ENCODE measurements around the gene ADD1. TPM values are rescaled to one million over a fixed set of nuclear protein-coding genes. Genes with fewer than 3 reads are reported as not detected.

The ADD1 gene
- polyA plus RNA-seq, 1 donor (not counting 4 experiments of a cell fraction or from before 2014, with no cell fraction given): 109 TPM

DNA sequence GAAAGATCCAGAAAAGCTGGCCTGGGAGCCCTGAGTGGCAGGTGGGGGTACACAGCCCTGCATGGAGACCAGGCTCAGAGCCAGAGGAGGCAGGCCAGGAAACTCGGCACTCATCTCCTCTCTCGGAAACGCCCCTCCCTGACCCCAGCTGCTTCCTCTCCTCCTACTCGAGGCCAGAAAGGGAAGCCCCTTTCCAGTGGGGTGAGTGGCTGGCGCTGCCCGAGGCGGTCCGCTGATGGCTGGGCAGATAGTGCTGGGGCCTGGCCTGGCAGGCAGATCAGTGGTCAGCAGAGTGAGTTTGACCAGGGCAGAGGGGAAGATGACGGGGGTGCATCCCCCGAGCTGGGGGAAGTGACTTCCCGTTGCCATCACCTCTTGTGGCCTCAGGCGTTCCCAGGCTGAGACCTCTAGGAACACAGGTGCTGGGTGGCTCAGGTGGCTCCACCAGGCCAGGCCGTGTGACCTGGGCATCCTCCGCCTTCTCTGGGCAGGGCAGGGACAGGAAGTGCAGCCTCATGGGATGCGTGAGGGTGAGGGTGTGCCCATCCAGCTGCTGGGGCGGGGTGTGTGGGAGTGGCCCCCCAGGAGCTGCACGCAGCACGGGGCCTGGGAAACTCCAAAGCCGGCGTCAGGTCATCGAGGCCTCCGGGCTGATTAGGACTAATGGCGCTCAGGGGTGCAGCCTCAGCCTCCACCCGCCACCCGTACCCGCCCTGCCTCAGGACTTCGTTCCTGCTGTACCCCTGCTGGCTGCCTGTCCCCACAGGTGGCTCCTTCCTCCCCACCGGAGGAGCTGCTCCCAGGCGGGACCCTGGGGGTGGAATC lies 45.0 kb upstream of the ADD1 start:
- H3K9me1 ChIP-seq (ENCODE audit: control insufficient read depth, extremely low read depth, insufficient read depth, low read length): no peaks in the 10 kb centered on the region
- H3K4me1 ChIP-seq (ENCODE audit: control insufficient read depth, extremely low read depth, insufficient read depth, low read length): peaks cover 73% of the 10 kb centered on the region
- no peaks in the 10 kb centered on the region for H3K27me3 ChIP-seq (ENCODE audit: control insufficient read depth, extremely low read depth, insufficient read depth, low read length)
- FAIRE-seq (peak; percentile 39), DNase-seq (ENCODE audit: low read depth, low spot score) (no peak)
- no peaks in the 10 kb centered on the region for H3K9me3 ChIP-seq (ENCODE audit: control insufficient read depth, low read depth, low read length)
- H3K4me2 ChIP-seq (ENCODE audit: control insufficient read depth, extremely low read depth, insufficient read depth, low read depth, low read length): peak overlapping the region; percentile 51
- no peak for TF ChIP-seq CTCF (optimal IDR thresholded peaks at IDR 0.05 in 1 of 3, IDR thresholded peaks at IDR 0.05 in 1 of 3, conservative IDR thresholded peaks at IDR 0.05 in 1 of 3; ENCODE audit: extremely low read depth in 1 of 3, insufficient read depth in 2 of 3, low read length in 3 of 3)
- TF ChIP-seq EZH2 (IDR thresholded peaks at IDR 0.05; ENCODE audit: low read length): no peak
- no peaks in the 10 kb centered on the region for H3K36me3 ChIP-seq (ENCODE audit: control insufficient read depth in 2 of 2, extremely low read depth in 1 of 2, insufficient read depth in 2 of 2, low read length in 2 of 2)
- peak overlapping the region in 1 of 3 experiments; percentile 28 for H3K4me3 ChIP-seq (ENCODE audit: control insufficient read depth in 2 of 3, extremely low read depth in 1 of 3, insufficient read depth in 2 of 3, low read depth in 1 of 3, low read length in 3 of 3)
- peak overlapping the region; percentile 52 for H3K9ac ChIP-seq (ENCODE audit: control insufficient read depth, extremely low read depth, insufficient read depth, low read length)
- peak overlapping the region; percentile 4 for H2AFZ ChIP-seq (ENCODE audit: control insufficient read depth, low read length)
- dilution Hi-C loops (cut with MboI; ENCODE audit: extremely low pct_ligation_motif_present, low sequenced_read_pairs): no loop called here
- H4K20me1 ChIP-seq (ENCODE audit: control insufficient read depth, extremely low read depth, insufficient read depth, low read length): no peaks in the 10 kb centered on the region
- H3K27ac ChIP-seq (ENCODE audit: control insufficient read depth, insufficient read depth, low read length): peak overlapping the region; percentile 31
- no peaks in the 10 kb centered on the region for H3K79me2 ChIP-seq (ENCODE audit: control insufficient read depth, insufficient read depth, low read length)

GRCh38 chr4:2799224-2799911 lies 44.3 kb upstream of the ADD1 start:
- Histone ChIP-seq H3K36me3 (ENCODE audit: control insufficient read depth in 2 of 2, extremely low read depth in 1 of 2, insufficient read depth in 2 of 2, low read length in 2 of 2) (no peaks in the 10 kb centered on the region), H3K4me2 (ENCODE audit: control insufficient read depth, extremely low read depth, insufficient read depth, low read depth, low read length) (peak overlapping the region; percentile 51), H3K9me3 (ENCODE audit: control insufficient read depth, low read depth, low read length) (no peaks in the 10 kb centered on the region), H3K27me3 (ENCODE audit: control insufficient read depth, extremely low read depth, insufficient read depth, low read length) (no peaks in the 10 kb centered on the region), H3K9me1 (ENCODE audit: control insufficient read depth, extremely low read depth, insufficient read depth, low read length) (no peaks in the 10 kb centered on the region), H3K27ac (ENCODE audit: control insufficient read depth, insufficient read depth, low read length) (no peak overlapping the region), H3K9ac (ENCODE audit: control insufficient read depth, extremely low read depth, insufficient read depth, low read length) (peak overlapping the region; percentile 47), H4K20me1 (ENCODE audit: control insufficient read depth, extremely low read depth, insufficient read depth, low read length) (no peaks in the 10 kb centered on the region), H3K79me2 (ENCODE audit: control insufficient read depth, insufficient read depth, low read length) (no peaks in the 10 kb centered on the region), H3K4me1 (ENCODE audit: control insufficient read depth, extremely low read depth, insufficient read depth, low read length) (peaks cover 68% of the 10 kb centered on the region), H3K4me3 (ENCODE audit: control insufficient read depth in 2 of 3, extremely low read depth in 1 of 3, insufficient read depth in 2 of 3, low read depth in 1 of 3, low read length in 3 of 3) (peak overlapping the region in 1 of 3 experiments; percentile 28), H2AFZ (ENCODE audit: control insufficient read depth, low read length) (no peak overlapping the region)
- no peak for DNase-seq (ENCODE audit: low read depth, low spot score)
- dilution Hi-C loops (cut with MboI; ENCODE audit: extremely low pct_ligation_motif_present, low sequenced_read_pairs): no loop called here
- TF ChIP-seq CTCF (optimal IDR thresholded peaks at IDR 0.05 in 1 of 3, IDR thresholded peaks at IDR 0.05 in 1 of 3, conservative IDR thresholded peaks at IDR 0.05 in 1 of 3; ENCODE audit: extremely low read depth in 1 of 3, insufficient read depth in 2 of 3, low read length in 3 of 3): no peak
- FAIRE-seq: no peak
